Liver (tissue), 9 donors: Measurements from ENCODE around the gene LAMP2. TPM values are rescaled to one million over a fixed set of nuclear protein-coding genes. Genes with fewer than 3 reads are reported as not detected.
A peak's percentile ranks its signal among the peaks of the same experiment; 100 is the strongest.

ENCODE experiments used
- DNase-seq: peaks from one replicate; pipeline ENCODE4 v3.0.0-alpha.2; 2017; ENCODE audit warnings: low spot score
- H3K27ac ChIP-seq, 2 donors: one replicate each; pipeline ENCODE4 v1.7.0; 2013; ENCODE audit warnings: inconsistent platforms in 2 of 2, low read length in 2 of 2, control low read depth in 1 of 2, low read depth in 1 of 2, mild to moderate bottlenecking in 1 of 2
- H3K27me3 ChIP-seq, 4 donors: one replicate each; pipeline versions ENCODE4 v1.6.1 to v1.7.0; 2013; ENCODE audit warnings: low read length in 3 of 4, inconsistent platforms in 1 of 4, mild to moderate bottlenecking in 1 of 4, moderate library complexity in 1 of 4; ENCODE audit not compliant: control insufficient read depth in 4 of 4, insufficient read depth in 4 of 4
- H3K36me3 ChIP-seq, 4 donors: one replicate each; pipeline versions ENCODE4 v1.6.1 to v1.7.0; 2013; ENCODE audit warnings: low read length in 3 of 4, mild to moderate bottlenecking in 3 of 4, low read depth in 1 of 4, moderate library complexity in 1 of 4; ENCODE audit not compliant: control insufficient read depth in 4 of 4, insufficient read depth in 3 of 4
- H3K4me1 ChIP-seq, 4 donors: one replicate each; pipeline versions ENCODE4 v1.6.1 to v1.7.0; 2013; ENCODE audit warnings: low read length in 3 of 4, mild to moderate bottlenecking in 3 of 4, moderate library complexity in 1 of 4; ENCODE audit not compliant: control insufficient read depth in 4 of 4, insufficient read depth in 4 of 4
- H3K4me3 ChIP-seq, 3 donors: one replicate each; pipeline versions ENCODE4 v1.6.1 to v1.7.0; 2013; ENCODE audit warnings: low read length in 3 of 3, control low read depth in 1 of 3, low read depth in 1 of 3, mild to moderate bottlenecking in 1 of 3
- H3K9ac ChIP-seq, 2 donors: one replicate each; pipeline ENCODE4 v1.7.0; 2013; ENCODE audit warnings: low read length in 2 of 2, mild to moderate bottlenecking in 2 of 2, moderate library complexity in 2 of 2, control low read depth in 1 of 2, low read depth in 1 of 2
- H3K9me3 ChIP-seq, 4 donors: one replicate each; pipeline versions ENCODE4 v1.6.1 to v1.7.0; 2013; ENCODE audit warnings: low read length in 3 of 4; ENCODE audit not compliant: control insufficient read depth in 4 of 4
- CTCF ChIP-seq: fragments of 150-350 bp; IDR thresholded peaks from 2 replicates; pipeline ENCODE4 v1.5.1; 2017; ENCODE audit warnings: improper control_type of control experiment, low read depth, low read length; ENCODE audit not compliant: missing input control
- EGR1 ChIP-seq, 2 donors: IDR thresholded peaks; 2 replicates each; pipeline ENCODE4 v1.6.1; 2016 to 2018; ENCODE audit warnings: antibody characterized with exemption in 2 of 2, low read depth in 2 of 2
- FOXA1 ChIP-seq: IDR thresholded peaks from 2 replicates; pipeline ENCODE4 v1.6.1; 2016; ENCODE audit warnings: antibody characterized with exemption
- FOXA2 ChIP-seq: IDR thresholded peaks from 2 replicates; pipeline ENCODE4 v1.6.1; 2016; ENCODE audit warnings: antibody characterized with exemption
- GABPA ChIP-seq, 2 donors: IDR thresholded peaks in 1 of 2; conservative IDR thresholded peaks in 1 of 2; 2 replicates each; pipeline ENCODE4 v1.6.1; 2016; ENCODE audit warnings: antibody characterized with exemption in 2 of 2, mild to moderate bottlenecking in 1 of 2, moderate library complexity in 1 of 2
- JUND ChIP-seq, 2 donors: IDR thresholded peaks; 2 replicates each; pipeline ENCODE4 v1.6.1; 2016; ENCODE audit warnings: antibody characterized with exemption in 2 of 2
- RAD21 ChIP-seq, 2 donors: IDR thresholded peaks; 2 replicates each; pipeline ENCODE4 v1.6.1; 2016; ENCODE audit warnings: antibody characterized with exemption in 2 of 2, mild to moderate bottlenecking in 2 of 2
- REST ChIP-seq: IDR thresholded peaks from 2 replicates; pipeline ENCODE4 v1.6.1; 2016; ENCODE audit warnings: antibody characterized with exemption, mild to moderate bottlenecking
- RXRA ChIP-seq, 2 donors: IDR thresholded peaks; 2 replicates each; pipeline ENCODE4 v1.6.1; 2017 to 2018; ENCODE audit warnings: antibody characterized with exemption in 2 of 2, mild to moderate bottlenecking in 1 of 2
- TAF1 ChIP-seq: conservative IDR thresholded peaks from 2 replicates; pipeline ENCODE4 v1.6.1; 2016; ENCODE audit warnings: antibody characterized with exemption, mild to moderate bottlenecking
- YY1 ChIP-seq: IDR thresholded peaks from 2 replicates; pipeline ENCODE4 v1.6.1; 2016; ENCODE audit warnings: antibody characterized with exemption, mild to moderate bottlenecking
- WGBS: extraction: QIAGEN DNeasy Blood & Tissue Kit; methylation state at CpG from one replicate; pipeline ENCODE4 v1.1.7; 2013; 5-methylcytosine and 5-hydroxymethylcytosine counted together
- polyA plus RNA-seq, 2 donors: library from polyadenylated mRNA; stranded (reverse) in 1 of 2; unstranded in 1 of 2; fragments of 200-250 nt in 1 of 2; fragments of >200 nt in 1 of 2; fragmentation: Nextera tagmentation in 1 of 2; extraction: Ambion mirVana in 1 of 2; gene quantifications; one replicate each; pipeline versions ENCODE4 v1.2.1 to v1.2.3, GENCODE V29; 2013 to 2015
- total RNA-seq, 2 donors: library from RNA; depleted of rRNA; stranded (reverse); fragments of >200 nt; gene quantifications; one replicate each; pipeline ENCODE4 v1.2.3, GENCODE V29; 2014
- donor health status: healthy.
- donor health status: healthy.
- donor health status: healthy.
- donor health status: healthy.
- donor health status: healthy.

LAMP2 gene
- total and polyA plus RNA-seq, 4 donors: 80.0 to 140 (median 119) TPM

DNA sequence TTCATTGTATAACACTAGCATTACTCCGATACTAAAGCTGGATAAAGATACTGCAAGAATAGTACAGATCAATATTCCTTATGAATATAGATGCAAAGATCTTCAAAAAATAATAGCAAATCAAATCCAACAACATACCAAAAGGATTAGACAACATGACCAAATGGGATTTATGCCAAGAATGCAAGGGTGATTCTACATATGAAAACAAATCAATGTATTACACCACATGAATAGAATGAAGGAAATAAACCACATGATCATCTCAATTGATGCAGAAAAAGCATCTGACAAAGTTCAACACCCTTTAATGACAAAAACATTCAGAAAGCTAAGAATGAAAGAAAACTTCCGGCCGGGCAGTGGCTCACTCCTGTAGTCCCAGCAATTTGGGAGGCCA lies 48.8 kb upstream of the LAMP2 start:
- DNase-seq: no peak
- TF ChIP-seq FOXA1 (no peak), RAD21 (IDR thresholded peaks at IDR 0.05) (no peak), REST (no peak), YY1 (no peak), GABPA (IDR thresholded peaks at IDR 0.05 in 1 of 2, conservative IDR thresholded peaks at IDR 0.05 in 1 of 2) (no peak), RXRA (IDR thresholded peaks at IDR 0.05) (no peak), CTCF (no peak), EGR1 (IDR thresholded peaks at IDR 0.05; ENCODE audit: low read depth in 2 of 2) (no peak), JUND (IDR thresholded peaks at IDR 0.05) (no peak), FOXA2 (no peak)
- Histone ChIP-seq H3K36me3 (peaks cover 0 to 4% (median 0%) of the 10 kb centered on the region in 4 donors), H3K27me3 (no peaks in the 10 kb centered on the region), H3K27ac (no peak overlapping the region), H3K9me3 (no peaks in the 10 kb centered on the region), H3K9ac (no peak overlapping the region), H3K4me1 (peaks cover 0 to 11% (median 9%) of the 10 kb centered on the region in 4 donors), H3K4me3 (no peak overlapping the region)
- WGBS: 95% methylated on average over 3 of the region's 3 CpGs

DNA sequence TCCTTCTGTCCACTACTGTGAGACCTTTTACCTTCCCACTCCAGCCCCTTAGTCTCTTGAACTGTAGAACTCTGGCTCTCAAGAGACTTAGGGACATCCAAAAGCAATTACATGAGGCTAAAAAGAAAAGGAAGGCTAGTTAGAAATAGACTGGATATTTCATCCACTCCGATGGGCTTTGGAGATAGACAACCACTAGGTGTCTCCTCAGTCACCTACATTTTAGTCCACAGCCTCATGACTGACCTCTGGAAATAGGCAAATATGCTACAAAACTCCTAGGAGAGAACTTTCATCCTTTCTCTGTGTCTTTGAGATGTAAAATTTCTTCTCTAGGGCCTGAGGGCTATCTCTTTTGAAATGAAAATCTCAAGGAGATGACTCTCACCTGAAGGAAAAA lies 45.1 kb upstream of the LAMP2 start:
- DNase-seq: no peak
- no peak overlapping the region for H3K9ac ChIP-seq
- H3K9me3 ChIP-seq: no peaks in the 10 kb centered on the region
- no peaks in the 10 kb centered on the region for H3K27me3 ChIP-seq
- TF ChIP-seq TAF1 (no peak), RXRA (IDR thresholded peaks at IDR 0.05) (peak in 1 of 2 donors; percentile 14), YY1 (no peak), CTCF (peak; percentile 51), RAD21 (IDR thresholded peaks at IDR 0.05) (peak; percentile 73 to 82)
- H3K4me3 ChIP-seq: peak overlapping the region in 1 of 3 donors; percentile 23
- 27% methylated on average over 1 of the region's 1 CpG for WGBS
- H3K4me1 ChIP-seq: peaks cover 0 to 22% (median 17%) of the 10 kb centered on the region in 4 donors
- peak overlapping the region in 1 of 2 donors; percentile 39 for H3K27ac ChIP-seq
- H3K36me3 ChIP-seq: no peaks in the 10 kb centered on the region
